GM21717 (cell line): ENCODE data around the gene NAIF1.
"Not testable (repeated sequence)": the region's sequence is repeated elsewhere in the genome, so short reads cannot be mapped to it uniquely, and the experiment has no call there.

Experiments used
- ATAC-seq: cut with Tn5 transposase; IDR thresholded peaks from one replicate; pipeline ENCODE4 v1.9.1; 2021; ENCODE audit warnings: mild to moderate bottlenecking, moderate library complexity; ENCODE audit not compliant: unreplicated experiment

The NAIF1 gene

DNA sequence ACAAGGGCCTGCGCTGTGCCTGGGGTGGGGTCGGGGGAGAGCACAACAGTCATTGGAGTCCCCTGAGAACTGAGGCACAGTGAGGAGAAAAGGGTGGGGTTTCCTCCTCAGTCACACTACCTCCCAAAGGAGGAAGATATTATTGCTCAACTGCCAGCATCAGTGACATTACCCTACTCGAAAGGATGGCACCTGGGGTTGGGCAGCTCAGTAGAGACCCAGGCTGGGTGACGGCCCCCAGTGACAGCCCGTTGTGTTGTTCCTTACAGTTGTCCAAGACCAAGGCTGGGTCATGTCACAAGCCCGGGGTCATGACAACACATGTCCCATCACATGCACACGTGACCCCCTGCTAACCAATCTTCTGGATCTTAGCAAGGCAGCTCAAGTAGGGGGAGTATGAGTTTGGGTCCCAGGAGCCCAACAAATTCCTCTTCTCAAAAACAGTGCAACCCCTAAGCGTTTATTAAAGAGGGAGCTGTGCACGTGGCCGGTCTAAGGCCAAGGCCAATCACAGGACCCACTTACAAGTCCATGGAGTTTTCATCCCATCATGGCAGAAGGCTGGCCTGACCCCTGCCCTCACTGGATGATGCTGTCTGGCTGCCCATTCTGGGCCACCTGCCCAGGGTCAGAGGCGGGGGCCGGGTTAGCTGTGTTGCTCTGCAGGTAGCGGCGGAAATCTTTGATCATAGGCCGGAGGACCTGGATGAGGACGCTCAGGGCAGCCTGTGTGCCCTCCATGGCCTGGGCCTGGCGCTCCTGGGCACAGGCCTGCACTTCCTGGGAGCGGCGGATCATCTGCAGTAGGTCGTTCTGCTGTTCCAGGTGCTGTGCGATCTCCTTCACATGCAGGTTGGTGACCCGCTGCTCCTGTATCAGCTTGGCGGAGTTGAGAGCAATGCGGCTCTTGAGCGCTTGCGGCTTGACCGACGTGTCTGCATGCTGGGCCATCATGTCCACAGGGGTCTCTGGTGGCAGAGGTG is 4.0 kb downstream of the NAIF1 start:
- no peak for ATAC-seq

DNA sequence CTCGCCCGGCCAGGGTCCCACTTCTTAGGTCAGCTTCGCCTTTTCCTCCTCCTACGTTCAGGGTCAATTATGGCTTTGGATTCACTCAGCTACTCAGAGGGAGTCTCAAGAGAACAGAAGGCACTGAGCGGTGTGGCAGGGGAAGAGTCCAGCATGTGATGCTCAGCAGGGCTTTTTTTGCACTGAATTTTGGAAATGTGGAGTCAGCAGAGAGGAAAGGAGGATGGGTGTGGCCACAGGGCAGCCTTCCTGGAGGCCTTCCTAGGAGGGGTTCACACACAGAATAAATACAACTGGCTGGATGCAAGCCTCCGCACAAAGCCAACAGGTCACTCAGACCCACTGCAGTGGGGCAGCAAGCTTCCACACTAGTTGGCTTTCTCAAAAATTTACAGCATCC is 4.8 kb downstream of the NAIF1 start:
- ATAC-seq = no peak

DNA sequence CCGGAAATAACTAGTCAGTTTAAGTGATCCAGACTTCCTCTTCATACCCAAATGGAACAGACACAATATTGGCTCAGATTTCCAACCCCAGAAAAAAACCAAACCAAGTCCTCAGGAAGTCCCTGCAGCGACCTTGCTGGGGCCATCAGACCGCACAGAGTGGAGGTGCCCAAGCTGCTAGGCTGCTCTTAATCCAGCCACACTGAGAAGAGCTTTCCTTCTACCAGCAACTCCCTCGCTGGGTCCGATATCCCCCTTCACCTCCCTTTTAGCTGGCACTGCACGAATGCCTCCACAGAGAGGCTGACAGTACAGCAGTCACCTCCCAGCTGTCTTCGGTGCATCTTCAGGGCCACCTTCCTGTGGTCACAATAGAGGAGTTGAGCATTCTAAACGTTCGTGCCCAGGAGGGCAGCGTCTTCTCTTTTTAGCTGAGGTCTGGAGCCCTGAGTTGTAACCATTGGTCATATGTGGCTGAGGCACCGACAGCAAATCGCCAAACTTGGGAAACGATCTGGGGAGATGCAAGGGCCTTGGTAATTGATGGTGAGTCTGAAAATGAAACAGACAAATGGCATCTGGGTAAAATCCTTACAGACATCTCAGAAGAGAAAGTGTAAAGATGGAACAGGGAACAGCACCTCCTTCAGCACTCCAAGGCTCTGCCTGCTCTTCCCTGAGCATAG is 5.7 kb downstream of the NAIF1 start:
- no peak for ATAC-seq

- ATAC-seq = no peak
Measured at GRCh38 chr9:128059365-128059983, 7.6 kb downstream of the NAIF1 start.

GRCh38 chr9:128057724-128058409 is 9.3 kb downstream of the NAIF1 start:
- ATAC-seq = no peak

DNA sequence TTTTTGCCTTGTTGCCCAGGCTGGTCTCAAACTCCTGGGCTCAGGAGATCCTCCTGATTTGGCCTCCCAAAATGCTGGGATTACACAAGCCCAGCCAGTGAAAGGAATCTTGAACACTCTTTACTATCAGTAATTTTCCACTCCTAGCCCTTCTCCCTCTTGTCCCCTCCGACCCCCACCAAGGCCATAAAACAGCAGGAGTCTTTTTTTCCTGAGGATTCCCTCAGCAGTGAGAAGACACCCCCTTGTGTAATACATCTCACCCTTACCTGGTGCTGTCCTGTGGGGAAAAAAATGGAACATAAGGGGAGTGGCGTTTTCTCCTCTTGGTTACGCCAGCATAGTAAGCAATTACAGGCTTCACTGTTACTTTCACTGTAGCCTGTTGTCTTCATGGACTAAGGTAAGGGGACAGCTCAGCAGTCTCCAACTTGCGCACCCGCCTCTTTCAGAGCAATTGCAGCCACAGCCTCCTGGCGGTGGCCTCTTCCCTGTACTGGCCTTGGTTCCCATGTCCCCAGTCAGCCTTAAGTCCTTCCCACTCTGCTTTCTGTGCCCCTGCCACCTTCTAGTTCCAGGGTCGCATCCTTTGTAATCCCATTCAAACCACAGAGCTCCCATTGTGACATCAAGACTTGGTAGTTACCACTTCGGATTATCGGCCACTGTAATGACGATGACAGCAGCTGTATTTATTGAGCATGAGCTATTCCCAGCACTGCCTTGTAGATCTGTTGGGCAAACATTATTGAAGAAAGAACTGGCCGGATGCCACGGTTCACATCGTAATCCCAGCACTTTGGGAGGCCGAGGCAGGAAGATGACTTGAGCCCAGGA is 10.0 kb downstream of the NAIF1 start:
- no peak for ATAC-seq

GRCh38 chr9:128056086-128056485 is 11.0 kb downstream of the NAIF1 start:
- no peak for ATAC-seq

DNA sequence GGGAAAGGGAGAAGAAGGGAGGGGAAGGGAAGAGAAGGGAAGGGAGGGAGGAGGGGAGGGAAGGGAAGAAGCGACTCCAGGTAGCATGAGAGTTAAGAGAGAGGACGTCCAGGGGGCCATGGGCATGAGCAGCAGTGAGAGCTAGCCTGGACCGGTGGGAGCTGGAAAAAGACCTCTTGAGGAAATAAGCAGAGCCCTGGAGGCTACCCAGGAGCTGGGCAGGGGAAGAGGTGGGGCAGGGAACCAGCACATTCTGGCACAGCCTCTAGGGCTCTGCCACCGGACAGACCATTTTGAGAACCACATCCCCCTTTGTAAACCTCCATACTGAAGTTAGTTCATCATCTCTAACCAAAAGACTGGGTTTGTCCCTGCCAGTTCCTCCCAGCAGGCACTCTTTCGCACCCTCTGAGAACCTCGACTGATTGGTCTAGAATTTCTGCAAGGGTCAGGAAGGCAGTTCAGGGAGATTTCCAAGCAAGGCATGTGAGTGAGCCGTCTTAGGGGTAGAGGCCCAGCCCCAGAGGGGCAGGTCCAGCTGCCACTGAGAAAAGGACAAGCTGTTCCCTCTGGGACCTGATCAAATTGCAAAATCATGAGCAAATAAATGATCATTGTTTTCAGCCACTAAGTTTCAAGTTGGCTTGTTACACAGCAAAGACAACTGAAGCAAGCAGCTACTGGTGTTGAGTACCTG is 11.6 kb downstream of the NAIF1 start:
- ATAC-seq = no peak

- no peak for ATAC-seq
Measured at GRCh38 chr9:128054087-128054486, 13.0 kb downstream of the NAIF1 start.

GRCh38 chr9:128053560-128053959 is 13.6 kb downstream of the NAIF1 start:
- ATAC-seq = no peak

GRCh38 chr9:128051932-128052709 is 15.0 kb downstream of the NAIF1 start:
- no peak for ATAC-seq

DNA sequence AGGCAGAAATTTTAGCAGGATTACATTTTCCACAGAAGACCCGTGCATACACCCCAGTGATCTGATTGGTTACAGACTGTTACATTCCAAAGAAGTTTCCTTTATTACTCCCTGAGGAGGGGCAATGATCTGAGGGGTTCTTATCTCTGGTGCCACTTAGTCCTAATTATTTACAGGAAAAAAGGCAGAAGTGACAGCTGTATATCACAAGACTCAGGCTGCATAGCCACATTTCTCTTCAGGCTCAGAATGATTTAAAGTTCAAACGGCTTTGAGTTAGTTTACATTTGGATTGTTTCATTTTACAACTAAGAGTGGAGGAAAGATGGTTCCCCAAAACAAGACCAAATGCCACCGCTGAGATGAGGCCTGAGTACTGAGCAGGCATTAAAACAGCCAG is 17.3 kb downstream of the NAIF1 start:
- ATAC-seq = no peak

GRCh38 chr9:128048663-128049062 is 18.5 kb downstream of the NAIF1 start:
- ATAC-seq = no peak

GRCh38 chr9:128047231-128047630 is 19.9 kb downstream of the NAIF1 start:
- no peak for ATAC-seq

- no peak for ATAC-seq
Measured at GRCh38 chr9:128045831-128046230, 21.3 kb downstream of the NAIF1 start.

GRCh38 chr9:128045409-128045808 is 21.7 kb downstream of the NAIF1 start:
- ATAC-seq = not testable (repeated sequence)

DNA sequence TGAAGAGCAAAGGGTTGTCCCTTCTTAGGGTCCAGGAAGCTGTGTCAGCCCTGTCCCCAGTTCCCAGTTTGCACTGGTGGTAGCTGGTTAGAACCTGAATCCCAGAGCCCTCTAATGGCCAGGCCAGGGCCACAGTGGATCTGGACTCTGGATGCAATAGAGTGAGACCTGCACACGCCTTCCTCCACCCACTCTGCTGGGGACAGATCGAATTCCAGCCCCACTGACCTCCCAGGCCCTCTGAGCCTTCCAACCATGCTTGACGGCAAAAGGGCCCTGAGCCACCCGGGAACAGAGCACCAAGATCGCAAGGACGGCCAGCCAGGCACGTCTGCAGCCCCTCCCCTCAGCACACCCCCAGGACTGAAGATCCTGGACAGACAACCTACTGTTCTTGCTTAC is 23.7 kb downstream of the NAIF1 start:
- no peak for ATAC-seq

DNA sequence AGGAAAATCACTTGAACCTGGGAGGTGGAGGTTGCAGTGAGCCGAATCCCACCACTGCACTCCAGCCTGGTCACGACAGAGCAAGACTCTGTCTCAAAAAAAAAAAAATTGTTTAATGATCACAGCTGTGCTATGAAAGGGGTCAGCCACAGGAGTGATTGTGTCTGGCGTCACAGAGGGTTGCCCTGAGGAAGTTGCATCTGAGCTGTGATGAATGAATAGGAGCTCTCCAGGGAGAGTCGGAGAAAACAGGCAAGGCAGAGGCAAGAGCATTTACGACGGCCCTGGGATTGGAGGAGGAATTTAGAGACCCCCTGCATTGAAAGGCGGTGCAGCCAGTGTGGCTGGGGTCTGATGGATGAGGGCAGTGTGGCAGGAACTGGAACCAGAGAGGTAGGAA is 25.1 kb downstream of the NAIF1 start:
- no peak for ATAC-seq

DNA sequence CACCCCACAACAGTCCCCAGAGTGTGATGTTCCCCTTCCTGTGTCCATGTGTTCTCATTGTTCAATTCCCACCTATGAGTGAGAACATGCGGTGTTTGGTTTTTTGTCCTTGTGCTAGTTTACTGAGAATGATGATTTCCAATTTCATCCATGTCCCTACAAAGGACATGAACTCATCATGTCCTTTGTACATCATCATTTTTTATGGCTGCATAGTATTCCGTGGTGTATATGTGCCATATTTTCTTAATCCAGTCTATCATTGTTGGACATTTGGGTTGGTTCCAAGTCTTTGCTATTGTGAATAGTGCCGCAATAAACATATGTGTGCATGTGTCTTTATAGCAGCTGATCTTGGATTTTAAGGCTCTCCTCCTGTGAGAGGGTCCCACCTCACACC is 26.3 kb downstream of the NAIF1 start:
- not testable (repeated sequence) for ATAC-seq
